ENCODE measurements around the gene NPAS4. TPM values are rescaled to one million over a fixed set of nuclear protein-coding genes. Genes with fewer than 3 reads are reported as not detected.
"Not testable (repeated sequence)": the region's sequence is repeated elsewhere in the genome, so short reads cannot be mapped to it uniquely, and the experiment has no call there.

Gene NPAS4
- polyA plus RNA-seq, 3 donors: 0.09 to 0.50 (median 0.30) TPM

- DNase-seq (ENCODE audit: extremely low read depth in 1 of 11, low read depth in 9 of 11, low spot score in 4 of 11): no peak
Observed at GRCh38 chr11:66443602-66444001, 22.8 kb downstream of the NPAS4 start.

GRCh38 chr11:66447012-66447411, 26.2 kb downstream of the NPAS4 start:
- DNase-seq (ENCODE audit: extremely low read depth in 1 of 11, low read depth in 9 of 11, low spot score in 4 of 11): no peak

- DNase-seq (ENCODE audit: extremely low read depth in 1 of 11, low read depth in 9 of 11, low spot score in 4 of 11): no peak
Observed at GRCh38 chr11:66448523-66448922, 27.7 kb downstream of the NPAS4 start.

GRCh38 chr11:66450560-66450959, 29.7 kb downstream of the NPAS4 start:
- DNase-seq (ENCODE audit: extremely low read depth in 1 of 11, low read depth in 9 of 11, low spot score in 4 of 11): no peak

- no peak for DNase-seq (ENCODE audit: extremely low read depth in 1 of 11, low read depth in 9 of 11, low spot score in 4 of 11)
Observed at GRCh38 chr11:66451663-66452062, 30.8 kb downstream of the NPAS4 start.

GRCh38 chr11:66454247-66454646, 33.4 kb downstream of the NPAS4 start:
- no peak for DNase-seq (ENCODE audit: extremely low read depth in 1 of 11, low read depth in 9 of 11, low spot score in 4 of 11)

- no peak for DNase-seq (ENCODE audit: extremely low read depth in 1 of 11, low read depth in 9 of 11, low spot score in 4 of 11)
Observed at GRCh38 chr11:66454828-66455227, 34.0 kb downstream of the NPAS4 start.

GRCh38 chr11:66457826-66458225, 37.0 kb downstream of the NPAS4 start:
- DNase-seq (ENCODE audit: extremely low read depth in 1 of 11, low read depth in 9 of 11, low spot score in 4 of 11): no peak

- DNase-seq (ENCODE audit: extremely low read depth in 1 of 11, low read depth in 9 of 11, low spot score in 4 of 11): no peak
Observed at GRCh38 chr11:66459138-66459778, 38.4 kb downstream of the NPAS4 start.

- no peak for DNase-seq (ENCODE audit: extremely low read depth in 1 of 11, low read depth in 9 of 11, low spot score in 4 of 11)
Observed at GRCh38 chr11:66462010-66462409, 41.2 kb downstream of the NPAS4 start.

- no peak for DNase-seq (ENCODE audit: extremely low read depth in 1 of 11, low read depth in 9 of 11, low spot score in 4 of 11)
Observed at GRCh38 chr11:66462911-66463310, 42.1 kb downstream of the NPAS4 start.

GRCh38 chr11:66464116-66464515, 43.3 kb downstream of the NPAS4 start:
- DNase-seq (ENCODE audit: extremely low read depth in 1 of 11, low read depth in 9 of 11, low spot score in 4 of 11): not testable (repeated sequence)

GRCh38 chr11:66464916-66465315, 44.1 kb downstream of the NPAS4 start:
- DNase-seq (ENCODE audit: extremely low read depth in 1 of 11, low read depth in 9 of 11, low spot score in 4 of 11): no peak

- no peak for DNase-seq (ENCODE audit: extremely low read depth in 1 of 11, low read depth in 9 of 11, low spot score in 4 of 11)
Observed at GRCh38 chr11:66465373-66466224, 44.8 kb downstream of the NPAS4 start.

GRCh38 chr11:66466225-66467033, 45.6 kb downstream of the NPAS4 start, which contains the start of gene PELI3:
Gene PELI3 (plus strand): TSS chr11:66466905. CDS start chr11:66468129, 1,224 bp downstream.
- peak; percentile 81 to 91 (median 89) for DNase-seq (ENCODE audit: extremely low read depth in 1 of 11, low read depth in 9 of 11, low spot score in 4 of 11)

GRCh38 chr11:66467034-66467659, 46.3 kb downstream of the NPAS4 start:
- DNase-seq (ENCODE audit: extremely low read depth in 1 of 11, low read depth in 9 of 11, low spot score in 4 of 11): peak in 3 of 11 donors; percentile 10 to 31 (median 12)

GRCh38 chr11:66467756-66468155, 46.9 kb downstream of the NPAS4 start:
- DNase-seq (ENCODE audit: extremely low read depth in 1 of 11, low read depth in 9 of 11, low spot score in 4 of 11): no peak

- DNase-seq (ENCODE audit: extremely low read depth in 1 of 11, low read depth in 9 of 11, low spot score in 4 of 11): no peak
Observed at GRCh38 chr11:66468691-66469090, 47.9 kb downstream of the NPAS4 start.

- DNase-seq (ENCODE audit: extremely low read depth in 1 of 11, low read depth in 9 of 11, low spot score in 4 of 11): no peak
Observed at GRCh38 chr11:66469441-66469840, 48.6 kb downstream of the NPAS4 start.
